HepG2 (cell line): ENCODE results near the gene TPM1. TPM values are rescaled to one million over a fixed set of nuclear protein-coding genes. Genes with fewer than 3 reads are reported as not detected.

Experiments
- HNRNPLL ChIP-seq: fragments of 200-400 bp; formaldehyde crosslinking; IDR thresholded peaks from 2 replicates; pipeline ENCODE4 v1.6.1; 2017; ENCODE audit warnings: mild to moderate bottlenecking, low read depth, low read length; ENCODE audit not compliant: poor library complexity, severe bottlenecking
- KDM5A ChIP-seq: fragments of 200-600 bp; sonication (generic); IDR thresholded peaks from 2 replicates; pipeline ENCODE4 v1.7.0; 2018; ENCODE audit warnings: antibody characterized with exemption, mild to moderate bottlenecking, low read length, borderline replicate concordance
- KLF9 ChIP-seq: IDR thresholded peaks from 2 replicates; pipeline ENCODE4 v1.6.1; 2016; ENCODE audit warnings: low read depth
- PHF5A ChIP-seq: IDR thresholded peaks from one replicate; pipeline ENCODE4 v1.6.1; 2018; ENCODE audit warnings: low read depth, missing genetic modification reagents; ENCODE audit not compliant: unreplicated experiment
- PHF8 ChIP-seq: sonication (generic); formaldehyde crosslinking; IDR thresholded peaks from 2 replicates; pipeline ENCODE4 v1.5.0; 2020; ENCODE audit warnings: missing genetic modification reagents
- POLR2AphosphoS2 ChIP-seq: IDR thresholded peaks from 2 replicates; pipeline ENCODE4 v1.6.1; 2011; ENCODE audit warnings: low read depth, low read length, improper control_type of control experiment
- SMARCE1 ChIP-seq: fragments of 450-650 bp; IDR thresholded peaks from 2 replicates; pipeline ENCODE4 v1.6.1; 2017; ENCODE audit warnings: borderline replicate concordance
- TBX2 ChIP-seq: sonication (generic); formaldehyde crosslinking; IDR thresholded peaks from 2 replicates; pipeline ENCODE4 v1.5.0; 2020; ENCODE audit warnings: missing genetic modification reagents, mild to moderate bottlenecking, borderline replicate concordance
- TMF1 ChIP-seq: sonication (generic); formaldehyde crosslinking; IDR thresholded peaks from 2 replicates; pipeline ENCODE4 v1.8.1; 2022; ENCODE audit warnings: low read depth, missing genetic modification reagents
- ZNF264 ChIP-seq: sonication (generic); formaldehyde crosslinking; IDR thresholded peaks from 2 replicates; pipeline ENCODE4 v1.4.0; 2020; ENCODE audit warnings: missing genetic modification reagents
- ZNF30 ChIP-seq: sonication (generic); formaldehyde crosslinking; IDR thresholded peaks from 2 replicates; pipeline ENCODE4 v1.5.0; 2020; ENCODE audit warnings: mild to moderate bottlenecking, missing genetic modification reagents
- ZNF431 ChIP-seq: sonication (generic); formaldehyde crosslinking; IDR thresholded peaks from 2 replicates; pipeline ENCODE4 v1.9.0; 2022; ENCODE audit warnings: missing genetic modification reagents, low read depth, mild to moderate bottlenecking, borderline replicate concordance
- ZNF660 ChIP-seq: sonication (generic); formaldehyde crosslinking; IDR thresholded peaks from 2 replicates; pipeline ENCODE4 v1.5.1; 2020; ENCODE audit warnings: mild to moderate bottlenecking, low read depth, missing genetic modification reagents, borderline replicate concordance
- ZNF670 ChIP-seq: sonication (generic); formaldehyde crosslinking; IDR thresholded peaks from 2 replicates; pipeline ENCODE4 v1.8.0; 2022; ENCODE audit warnings: mild to moderate bottlenecking, missing genetic modification reagents, borderline replicate concordance
- ZNF768 ChIP-seq: sonication (generic); formaldehyde crosslinking; IDR thresholded peaks from 2 replicates; pipeline ENCODE4 v1.4.0; 2020; ENCODE audit warnings: missing genetic modification reagents
- ZNF777 ChIP-seq: sonication (generic); formaldehyde crosslinking; IDR thresholded peaks from 2 replicates; pipeline ENCODE4 v1.4.0; 2020; ENCODE audit warnings: missing genetic modification reagents
- polyA plus RNA-seq, 8 experiments: library from polyadenylated mRNA; depleted of rRNA in 3 of 8; stranded (reverse) in 7 of 8; unstranded in 1 of 8; fragments of >200 nt; fragmentation: Illumina TruSeq in 4 of 8; extraction: Trizol in 4 of 8; gene quantifications; 2 replicates each; pipeline versions ENCODE4 v1.2.1 to v1.2.3, GENCODE V29; 2011 to 2016; ENCODE audit warnings: low read depth in 4 of 8, missing spikeins in 1 of 8, mixed read lengths in 1 of 8; ENCODE audit not compliant: insufficient read depth in 1 of 8
- total RNA-seq, 5 experiments: library from RNA; depleted of rRNA; stranded (reverse); fragments of >200 nt; fragmentation: Illumina TruSeq; extraction: Trizol; gene quantifications; 2 replicates each; pipeline ENCODE4 v1.2.3, GENCODE V29; 2016; ENCODE audit warnings: low read depth in 1 of 5
- TF ChIP-seq, protein P1 (sequence below): sonication (generic); formaldehyde crosslinking; IDR thresholded peaks from 2 replicates; pipeline ENCODE4 v1.5.0; 2020; ENCODE audit warnings: missing genetic modification reagents, mild to moderate bottlenecking, borderline replicate concordance
- TF ChIP-seq, protein P2 (sequence below): sonication (generic); formaldehyde crosslinking; conservative IDR thresholded peaks from 2 replicates; pipeline ENCODE4 v1.4.0; 2020; ENCODE audit warnings: missing genetic modification reagents
- TF ChIP-seq, protein P3 (sequence below): sonication (generic); formaldehyde crosslinking; IDR thresholded peaks from 2 replicates; pipeline ENCODE4 v1.5.0; 2020; ENCODE audit warnings: mild to moderate bottlenecking, missing genetic modification reagents, borderline replicate concordance

TPM1 gene
- total and polyA plus RNA-seq, 2 of the 13 experiments (the other 11 are each of a cell fraction or from before 2014, with no cell fraction given), result 98.9 to 109 TPM

GRCh38 chr15:63048115-63048775 is 5.7 kb downstream of the TPM1 start (continued):
- TF ChIP-seq, protein P1, sequence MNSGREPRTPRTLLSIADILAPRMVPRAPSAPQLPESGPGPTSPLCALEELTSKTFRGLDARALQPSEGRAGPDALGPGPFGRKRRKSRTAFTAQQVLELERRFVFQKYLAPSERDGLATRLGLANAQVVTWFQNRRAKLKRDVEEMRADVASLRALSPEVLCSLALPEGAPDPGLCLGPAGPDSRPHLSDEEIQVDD (CRISPR knock-in tag), result 0 out of 2 replicates have a peak, but pooled peaks have one; percentile 78
- TF ChIP-seq KDM5A, result peak; percentile 30; the same call in 1 of the 2 replicates
- no peak for TF ChIP-seq ZNF660
- no peak for TF ChIP-seq KLF9 (CRISPR knock-in tag)
- TF ChIP-seq ZNF30 (CRISPR knock-in tag), result no peak
- TF ChIP-seq HNRNPLL, result peak; percentile 86
- TF ChIP-seq, protein P2, sequence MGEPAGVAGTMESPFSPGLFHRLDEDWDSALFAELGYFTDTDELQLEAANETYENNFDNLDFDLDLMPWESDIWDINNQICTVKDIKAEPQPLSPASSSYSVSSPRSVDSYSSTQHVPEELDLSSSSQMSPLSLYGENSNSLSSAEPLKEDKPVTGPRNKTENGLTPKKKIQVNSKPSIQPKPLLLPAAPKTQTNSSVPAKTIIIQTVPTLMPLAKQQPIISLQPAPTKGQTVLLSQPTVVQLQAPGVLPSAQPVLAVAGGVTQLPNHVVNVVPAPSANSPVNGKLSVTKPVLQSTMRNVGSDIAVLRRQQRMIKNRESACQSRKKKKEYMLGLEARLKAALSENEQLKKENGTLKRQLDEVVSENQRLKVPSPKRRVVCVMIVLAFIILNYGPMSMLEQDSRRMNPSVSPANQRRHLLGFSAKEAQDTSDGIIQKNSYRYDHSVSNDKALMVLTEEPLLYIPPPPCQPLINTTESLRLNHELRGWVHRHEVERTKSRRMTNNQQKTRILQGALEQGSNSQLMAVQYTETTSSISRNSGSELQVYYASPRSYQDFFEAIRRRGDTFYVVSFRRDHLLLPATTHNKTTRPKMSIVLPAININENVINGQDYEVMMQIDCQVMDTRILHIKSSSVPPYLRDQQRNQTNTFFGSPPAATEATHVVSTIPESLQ (CRISPR knock-in tag), result no peak
- TF ChIP-seq ZNF264 (CRISPR knock-in tag), result no peak
- TF ChIP-seq ZNF777 (CRISPR knock-in tag), result peak; percentile 82; the same call in 1 of the 2 replicates
- 0 out of 2 replicates have a peak, but pooled peaks have one; percentile 91 for TF ChIP-seq ZNF431 (CRISPR knock-in tag)
- TF ChIP-seq, protein P3, sequence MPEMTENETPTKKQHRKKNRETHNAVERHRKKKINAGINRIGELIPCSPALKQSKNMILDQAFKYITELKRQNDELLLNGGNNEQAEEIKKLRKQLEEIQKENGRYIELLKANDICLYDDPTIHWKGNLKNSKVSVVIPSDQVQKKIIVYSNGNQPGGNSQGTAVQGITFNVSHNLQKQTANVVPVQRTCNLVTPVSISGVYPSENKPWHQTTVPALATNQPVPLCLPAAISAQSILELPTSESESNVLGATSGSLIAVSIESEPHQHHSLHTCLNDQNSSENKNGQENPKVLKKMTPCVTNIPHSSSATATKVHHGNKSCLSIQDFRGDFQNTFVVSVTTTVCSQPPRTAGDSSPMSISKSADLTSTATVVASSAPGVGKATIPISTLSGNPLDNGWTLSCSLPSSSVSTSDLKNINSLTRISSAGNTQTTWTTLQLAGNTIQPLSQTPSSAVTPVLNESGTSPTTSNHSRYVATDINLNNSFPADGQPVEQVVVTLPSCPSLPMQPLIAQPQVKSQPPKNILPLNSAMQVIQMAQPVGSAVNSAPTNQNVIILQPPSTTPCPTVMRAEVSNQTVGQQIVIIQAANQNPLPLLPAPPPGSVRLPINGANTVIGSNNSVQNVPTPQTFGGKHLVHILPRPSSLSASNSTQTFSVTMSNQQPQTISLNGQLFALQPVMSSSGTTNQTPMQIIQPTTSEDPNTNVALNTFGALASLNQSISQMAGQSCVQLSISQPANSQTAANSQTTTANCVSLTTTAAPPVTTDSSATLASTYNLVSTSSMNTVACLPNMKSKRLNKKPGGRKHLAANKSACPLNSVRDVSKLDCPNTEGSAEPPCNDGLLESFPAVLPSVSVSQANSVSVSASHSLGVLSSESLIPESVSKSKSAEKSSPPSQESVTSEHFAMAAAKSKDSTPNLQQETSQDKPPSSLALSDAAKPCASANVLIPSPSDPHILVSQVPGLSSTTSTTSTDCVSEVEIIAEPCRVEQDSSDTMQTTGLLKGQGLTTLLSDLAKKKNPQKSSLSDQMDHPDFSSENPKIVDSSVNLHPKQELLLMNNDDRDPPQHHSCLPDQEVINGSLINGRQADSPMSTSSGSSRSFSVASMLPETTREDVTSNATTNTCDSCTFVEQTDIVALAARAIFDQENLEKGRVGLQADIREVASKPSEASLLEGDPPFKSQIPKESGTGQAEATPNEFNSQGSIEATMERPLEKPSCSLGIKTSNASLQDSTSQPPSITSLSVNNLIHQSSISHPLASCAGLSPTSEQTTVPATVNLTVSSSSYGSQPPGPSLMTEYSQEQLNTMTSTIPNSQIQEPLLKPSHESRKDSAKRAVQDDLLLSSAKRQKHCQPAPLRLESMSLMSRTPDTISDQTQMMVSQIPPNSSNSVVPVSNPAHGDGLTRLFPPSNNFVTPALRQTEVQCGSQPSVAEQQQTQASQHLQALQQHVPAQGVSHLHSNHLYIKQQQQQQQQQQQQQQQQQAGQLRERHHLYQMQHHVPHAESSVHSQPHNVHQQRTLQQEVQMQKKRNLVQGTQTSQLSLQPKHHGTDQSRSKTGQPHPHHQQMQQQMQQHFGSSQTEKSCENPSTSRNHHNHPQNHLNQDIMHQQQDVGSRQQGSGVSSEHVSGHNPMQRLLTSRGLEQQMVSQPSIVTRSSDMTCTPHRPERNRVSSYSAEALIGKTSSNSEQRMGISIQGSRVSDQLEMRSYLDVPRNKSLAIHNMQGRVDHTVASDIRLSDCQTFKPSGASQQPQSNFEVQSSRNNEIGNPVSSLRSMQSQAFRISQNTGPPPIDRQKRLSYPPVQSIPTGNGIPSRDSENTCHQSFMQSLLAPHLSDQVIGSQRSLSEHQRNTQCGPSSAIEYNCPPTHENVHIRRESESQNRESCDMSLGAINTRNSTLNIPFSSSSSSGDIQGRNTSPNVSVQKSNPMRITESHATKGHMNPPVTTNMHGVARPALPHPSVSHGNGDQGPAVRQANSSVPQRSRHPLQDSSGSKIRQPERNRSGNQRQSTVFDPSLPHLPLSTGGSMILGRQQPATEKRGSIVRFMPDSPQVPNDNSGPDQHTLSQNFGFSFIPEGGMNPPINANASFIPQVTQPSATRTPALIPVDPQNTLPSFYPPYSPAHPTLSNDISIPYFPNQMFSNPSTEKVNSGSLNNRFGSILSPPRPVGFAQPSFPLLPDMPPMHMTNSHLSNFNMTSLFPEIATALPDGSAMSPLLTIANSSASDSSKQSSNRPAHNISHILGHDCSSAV, result 0 out of 2 replicates have a peak, but pooled peaks have one; percentile 68
- TF ChIP-seq PHF8, result peak; percentile 66
- peak; percentile 84; the same call in 1 of the 2 replicates for TF ChIP-seq ZNF768
- TF ChIP-seq TBX2 (CRISPR knock-in tag), result peak; percentile 62; the same call in 1 of the 2 replicates
- peak; percentile 68; the same call in 1 of the 2 replicates for TF ChIP-seq TMF1
- TF ChIP-seq PHF5A (CRISPR knock-in tag), result peak; percentile 95
- peak; percentile 95; the same call in 1 of the 2 replicates for TF ChIP-seq ZNF670 (CRISPR knock-in tag)
- TF ChIP-seq SMARCE1, result no peak
- no peak for TF ChIP-seq POLR2AphosphoS2
